HG03558 (cell line): ENCODE measurements around the gene CST6.
"Not testable (repeated sequence)": the region's sequence is repeated elsewhere in the genome, so short reads cannot be mapped to it uniquely, and the experiment has no call there.

Source experiments
- ATAC-seq: cut with Tn5 transposase; IDR thresholded peaks from one replicate; pipeline ENCODE4 v1.9.1; 2021; ENCODE audit warnings: moderate number of reproducible peaks; ENCODE audit not compliant: unreplicated experiment; ENCODE audit errors: extremely low read depth

Gene CST6

GRCh38 chr11:66012946-66013761 is 1.3 kb downstream of the CST6 start:
- ATAC-seq: no peak

DNA sequence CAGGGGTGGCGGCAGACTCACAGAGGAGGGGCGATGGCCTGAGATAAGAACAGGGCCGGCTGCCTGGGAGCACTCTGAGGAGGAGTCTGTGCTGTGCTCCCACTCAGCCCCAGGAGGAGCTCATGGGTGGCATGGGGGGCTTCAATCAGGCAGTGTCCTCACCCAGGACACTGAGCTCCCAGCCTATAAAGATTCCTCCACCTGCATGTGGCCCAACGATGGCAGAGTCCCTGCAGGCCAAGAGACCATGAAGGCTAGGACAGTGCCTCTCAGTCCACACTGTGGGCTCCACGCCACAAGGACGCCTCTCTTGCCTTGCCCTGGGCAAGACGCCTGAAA is 1.9 kb downstream of the CST6 start:
- no peak for ATAC-seq

GRCh38 chr11:66014804-66015453 is 3.1 kb downstream of the CST6 start:
- ATAC-seq: no peak

- ATAC-seq: no peak
Observed at GRCh38 chr11:66015454-66015881, 3.7 kb downstream of the CST6 start.

DNA sequence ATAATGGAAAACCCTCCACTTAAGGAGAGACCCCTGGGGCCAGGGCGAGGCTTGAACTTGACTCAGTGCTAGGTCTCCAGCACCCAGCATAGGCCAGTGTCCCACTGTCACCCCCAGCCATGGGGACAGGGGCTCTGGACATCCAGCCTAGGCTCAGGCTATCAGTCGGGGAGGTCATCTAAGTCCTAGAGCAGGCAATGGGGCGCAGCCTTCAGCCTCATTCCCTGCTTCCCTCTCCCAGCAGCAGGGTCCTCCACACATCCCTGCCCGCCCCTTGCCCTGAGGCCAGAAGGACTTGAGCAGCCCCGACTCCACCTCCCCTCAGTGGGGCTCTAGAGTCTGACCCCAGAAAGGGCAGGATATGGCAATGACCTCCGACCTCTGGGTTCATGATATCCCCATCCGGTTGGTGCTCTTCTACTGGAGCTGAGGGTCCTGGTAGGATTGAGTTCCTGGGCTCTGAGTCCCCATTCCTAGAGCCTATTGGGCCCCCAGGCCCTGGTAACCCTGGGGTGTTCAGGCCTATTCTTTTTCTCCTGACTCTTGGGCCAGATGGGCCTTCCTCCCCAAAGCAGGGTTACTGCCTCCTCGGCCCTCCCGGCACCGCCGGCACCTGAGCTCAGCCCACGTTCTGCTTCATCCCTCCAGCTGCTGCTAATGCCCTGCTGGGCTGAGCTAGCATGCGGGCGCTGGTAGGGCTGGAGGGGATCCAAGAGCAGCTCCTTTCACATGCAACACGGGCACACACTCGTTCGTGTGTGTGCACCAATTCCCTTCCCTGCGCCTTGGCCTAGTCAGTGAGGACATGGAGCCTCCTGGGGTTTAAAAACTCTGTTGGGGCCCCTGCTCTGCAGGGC is 4.4 kb downstream of the CST6 start:
- ATAC-seq: no peak

DNA sequence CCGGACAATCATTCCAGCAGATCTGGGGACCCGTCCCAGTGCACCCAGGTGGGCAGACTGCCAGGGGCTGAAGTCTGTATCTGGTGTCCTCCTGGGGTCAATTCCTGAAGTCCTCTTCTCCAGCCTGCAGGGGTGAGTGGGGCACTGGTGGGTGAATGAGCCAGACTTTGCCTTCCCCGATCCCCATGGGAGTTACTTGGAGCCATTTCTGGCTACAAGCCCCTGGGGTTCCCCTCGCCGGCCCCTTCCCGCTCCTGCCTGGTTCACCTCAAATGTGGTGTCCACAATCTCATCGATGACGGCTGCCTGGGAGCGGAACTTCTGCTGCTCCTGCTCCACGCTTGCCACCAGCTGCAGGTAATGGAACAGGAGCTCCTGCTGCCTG is 5.0 kb downstream of the CST6 start:
- no peak for ATAC-seq

DNA sequence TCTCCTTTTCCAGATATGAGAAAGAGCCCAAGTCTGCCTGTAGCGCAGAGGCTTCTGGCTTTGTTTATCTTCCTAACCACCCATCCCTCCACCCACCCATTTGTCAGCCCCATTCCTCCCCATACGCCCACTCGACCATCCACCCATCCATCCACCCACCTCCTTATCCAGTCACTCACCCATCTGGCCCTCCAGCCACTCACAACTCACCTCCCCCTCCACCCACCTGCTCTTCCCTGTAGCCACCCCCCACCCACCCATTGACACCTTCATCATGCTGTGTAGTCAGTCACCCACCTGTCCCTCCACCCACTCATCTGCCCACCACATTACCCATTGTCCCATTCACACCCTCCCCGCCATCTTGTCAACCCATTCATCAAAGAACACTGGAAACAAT is 5.5 kb downstream of the CST6 start:
- ATAC-seq: no peak

GRCh38 chr11:66020212-66020611 is 8.4 kb downstream of the CST6 start:
- no peak for ATAC-seq

- no peak for ATAC-seq
Observed at GRCh38 chr11:66020618-66021357, 9.0 kb downstream of the CST6 start.

GRCh38 chr11:66022401-66023185 is 10.8 kb downstream of the CST6 start:
- ATAC-seq: no peak

GRCh38 chr11:66023186-66023440 is 11.3 kb downstream of the CST6 start:
- not testable (repeated sequence) for ATAC-seq

- no peak for ATAC-seq
Observed at GRCh38 chr11:66026017-66026529, 14.3 kb downstream of the CST6 start, which contains the start of gene CATSPER1. Gene CATSPER1 (minus strand): TSS chr11:66026479. CDS start chr11:66026379, 100 bp downstream.

DNA sequence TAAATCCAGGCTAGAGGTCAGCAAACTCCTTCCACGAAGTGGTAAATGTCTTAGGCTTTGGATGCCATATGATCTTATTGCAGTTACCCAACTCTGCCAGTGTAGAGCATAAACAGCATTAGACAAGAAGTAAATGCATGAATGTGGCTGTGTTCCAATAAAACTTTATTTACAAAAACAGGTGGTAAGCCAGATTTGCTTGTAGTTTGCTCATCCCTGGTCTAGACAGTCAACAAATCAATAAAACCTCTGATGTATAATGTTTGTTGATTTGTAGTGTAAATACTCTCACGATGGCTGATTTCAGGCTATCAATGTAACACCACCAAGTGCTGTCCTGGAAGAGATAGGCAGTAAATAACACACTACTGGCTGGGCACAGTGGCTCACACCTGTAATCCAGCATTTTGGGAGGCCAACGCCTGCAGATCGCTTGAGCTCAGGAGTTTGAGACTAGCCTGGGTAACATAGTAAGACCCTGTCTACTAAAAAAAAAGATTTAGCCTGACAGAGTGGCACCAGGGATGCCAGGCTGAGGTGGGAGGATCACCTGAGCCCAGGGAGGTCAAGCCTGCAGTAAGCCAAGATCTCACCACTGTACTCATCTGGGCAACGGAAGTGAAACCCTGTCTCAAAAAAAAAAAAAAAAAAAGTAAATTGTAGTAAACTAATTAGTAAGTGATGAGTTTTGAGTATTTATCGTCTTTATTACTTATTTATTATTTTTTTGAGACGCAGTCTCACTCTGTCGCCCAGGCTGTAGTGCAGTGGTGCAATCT is 21.3 kb downstream of the CST6 start:
- no peak for ATAC-seq

GRCh38 chr11:66035653-66036333 is 24.0 kb downstream of the CST6 start:
- no peak for ATAC-seq

DNA sequence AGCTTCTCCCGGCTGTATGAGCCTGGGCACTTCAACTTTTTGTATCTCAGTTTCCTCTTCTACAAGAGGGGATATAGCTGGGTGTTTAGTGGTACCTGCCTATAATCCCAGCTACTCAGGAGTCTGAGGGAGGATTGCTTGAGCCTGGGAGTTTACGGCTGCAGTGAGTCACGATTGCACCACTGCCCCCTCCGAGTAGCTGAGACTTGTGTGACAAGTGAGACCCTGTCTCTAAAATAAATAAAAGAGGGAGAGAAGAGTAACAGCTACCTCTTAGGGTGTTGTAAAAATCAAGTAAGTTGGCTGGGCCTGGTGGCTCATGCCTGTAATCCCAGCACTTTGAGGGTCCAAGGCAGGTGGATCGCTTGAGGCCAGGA is 24.5 kb downstream of the CST6 start:
- ATAC-seq: no peak

- no peak for ATAC-seq
Observed at GRCh38 chr11:66037327-66037726, 25.5 kb downstream of the CST6 start.

DNA sequence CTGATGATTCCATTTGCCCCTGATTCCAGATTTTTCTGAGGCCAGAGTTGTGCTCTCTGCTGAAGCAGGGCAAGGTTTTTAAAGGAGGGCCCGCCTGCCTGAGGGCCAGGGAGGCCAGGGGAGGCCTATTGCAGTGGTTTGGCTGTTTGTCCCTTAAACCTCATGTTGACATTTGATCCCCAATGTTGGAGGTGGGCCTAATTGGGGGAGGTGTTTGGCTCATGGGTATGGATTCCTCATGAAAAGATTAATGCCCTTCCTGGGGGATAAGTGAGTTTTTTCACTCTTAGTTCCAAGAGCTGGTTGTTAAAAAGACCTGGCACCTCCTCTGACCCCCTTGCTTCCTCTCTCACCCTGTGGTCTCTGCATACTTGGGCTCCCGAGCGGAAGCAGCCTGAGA is 28.0 kb downstream of the CST6 start:
- ATAC-seq: no peak

- no peak for ATAC-seq
Observed at GRCh38 chr11:66042227-66042995, 30.6 kb downstream of the CST6 start.
